Measurements from ENCODE around the gene CCDC188. TPM values are rescaled to one million over a fixed set of nuclear protein-coding genes. Genes with fewer than 3 reads are reported as not detected.

The CCDC188 gene
- total and polyA plus RNA-seq, 2 of the 13 experiments (the other 11 are each of a cell fraction or from before 2014, with no cell fraction given), result not detected

DNA sequence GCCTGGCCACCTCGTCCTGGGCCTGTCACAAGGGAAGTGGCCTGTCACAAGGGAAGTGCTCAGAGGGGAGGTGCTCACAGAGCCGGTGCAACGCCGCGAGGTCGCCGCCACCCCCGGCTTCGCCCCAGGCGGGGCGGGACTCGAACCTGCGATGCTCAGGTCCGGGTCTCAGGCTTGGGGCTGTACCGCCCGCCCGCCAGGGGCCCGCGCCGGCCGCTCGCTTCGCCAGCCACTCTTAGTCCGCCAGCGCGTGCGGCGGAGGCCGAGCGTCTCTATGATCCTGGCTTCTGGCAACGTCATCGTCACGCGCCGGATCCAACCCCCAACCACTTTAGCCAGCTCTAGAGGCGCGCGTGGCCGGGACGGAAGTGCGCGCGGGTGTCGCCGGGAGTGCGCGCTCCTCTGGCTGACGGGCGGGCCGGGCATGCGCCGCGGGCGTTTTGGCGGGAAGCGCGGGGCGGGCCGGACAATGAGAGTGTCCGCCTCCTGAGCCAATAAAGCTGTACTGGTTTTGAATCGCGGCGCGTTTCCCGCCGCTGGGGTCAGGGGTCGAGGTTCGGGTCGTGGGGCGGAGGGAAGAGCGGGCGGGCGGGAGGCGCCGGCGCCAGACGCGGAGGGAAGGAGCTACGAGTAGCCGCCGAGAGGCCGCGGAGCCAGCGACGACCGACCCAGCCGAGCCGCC lies 33.8 kb downstream of the CCDC188 start, which contains the start of gene TRMT2A (continued):
- TF ChIP-seq ZNF644 (CRISPR knock-in tag; IDR thresholded peaks at IDR 0.05; ENCODE audit: low read depth) (0 out of 2 replicates have a peak, but pooled peaks have one; percentile 8), ZKSCAN8 (CRISPR knock-in tag; IDR thresholded peaks at IDR 0.05; ENCODE audit: borderline replicate concordance) (peak; percentile 21; the same call in 1 of the 2 replicates), CHD4 (IDR thresholded peaks at IDR 0.05; ENCODE audit: borderline replicate concordance, low read length) (no peak), ZMYM4 (CRISPR knock-in tag; IDR thresholded peaks at IDR 0.05) (peak; percentile 65), ZNF75D (CRISPR knock-in tag; IDR thresholded peaks at IDR 0.05; ENCODE audit: borderline replicate concordance) (no peak), SMYD3 (CRISPR knock-in tag; IDR thresholded peaks at IDR 0.05) (peak; percentile 39; the same call in 1 of the 2 replicates), HNRNPH1 (optimal IDR thresholded peaks at IDR 0.05; ENCODE audit: low read depth, low read length) (no peak), MATR3 (CRISPR knock-in tag; IDR thresholded peaks at IDR 0.05) (no peak), ZNF451 (CRISPR knock-in tag; IDR thresholded peaks at IDR 0.05) (peak; percentile 54; the same call in 1 of the 2 replicates), ZSCAN21 (CRISPR knock-in tag; IDR thresholded peaks at IDR 0.05; ENCODE audit: borderline replicate concordance) (peak; percentile 68; the same call in 1 of the 2 replicates), RFXANK (CRISPR knock-in tag; IDR thresholded peaks at IDR 0.05) (no peak), NFAT5 (CRISPR knock-in tag; IDR thresholded peaks at IDR 0.05) (no peak), ZNF33A (CRISPR knock-in tag; IDR thresholded peaks at IDR 0.05; ENCODE audit: borderline replicate concordance) (no peak), ZNF282 (IDR thresholded peaks at IDR 0.05; ENCODE audit: partially characterized antibody) (no peak), MIER3 (CRISPR knock-in tag; IDR thresholded peaks at IDR 0.05; ENCODE audit: borderline replicate concordance) (no peak; the same call in 1 of the 2 replicates), SNAPC2 (CRISPR knock-in tag; IDR thresholded peaks at IDR 0.05) (peak; percentile 91)
- TF ChIP-seq, protein P1, sequence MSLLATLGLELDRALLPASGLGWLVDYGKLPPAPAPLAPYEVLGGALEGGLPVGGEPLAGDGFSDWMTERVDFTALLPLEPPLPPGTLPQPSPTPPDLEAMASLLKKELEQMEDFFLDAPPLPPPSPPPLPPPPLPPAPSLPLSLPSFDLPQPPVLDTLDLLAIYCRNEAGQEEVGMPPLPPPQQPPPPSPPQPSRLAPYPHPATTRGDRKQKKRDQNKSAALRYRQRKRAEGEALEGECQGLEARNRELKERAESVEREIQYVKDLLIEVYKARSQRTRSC (CRISPR knock-in tag; IDR thresholded peaks at IDR 0.05; ENCODE audit: low read depth), result no peak
- TF ChIP-seq, protein P2, sequence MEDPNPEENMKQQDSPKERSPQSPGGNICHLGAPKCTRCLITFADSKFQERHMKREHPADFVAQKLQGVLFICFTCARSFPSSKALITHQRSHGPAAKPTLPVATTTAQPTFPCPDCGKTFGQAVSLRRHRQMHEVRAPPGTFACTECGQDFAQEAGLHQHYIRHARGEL (CRISPR knock-in tag; IDR thresholded peaks at IDR 0.05), result no peak
- TF ChIP-seq, protein P3, sequence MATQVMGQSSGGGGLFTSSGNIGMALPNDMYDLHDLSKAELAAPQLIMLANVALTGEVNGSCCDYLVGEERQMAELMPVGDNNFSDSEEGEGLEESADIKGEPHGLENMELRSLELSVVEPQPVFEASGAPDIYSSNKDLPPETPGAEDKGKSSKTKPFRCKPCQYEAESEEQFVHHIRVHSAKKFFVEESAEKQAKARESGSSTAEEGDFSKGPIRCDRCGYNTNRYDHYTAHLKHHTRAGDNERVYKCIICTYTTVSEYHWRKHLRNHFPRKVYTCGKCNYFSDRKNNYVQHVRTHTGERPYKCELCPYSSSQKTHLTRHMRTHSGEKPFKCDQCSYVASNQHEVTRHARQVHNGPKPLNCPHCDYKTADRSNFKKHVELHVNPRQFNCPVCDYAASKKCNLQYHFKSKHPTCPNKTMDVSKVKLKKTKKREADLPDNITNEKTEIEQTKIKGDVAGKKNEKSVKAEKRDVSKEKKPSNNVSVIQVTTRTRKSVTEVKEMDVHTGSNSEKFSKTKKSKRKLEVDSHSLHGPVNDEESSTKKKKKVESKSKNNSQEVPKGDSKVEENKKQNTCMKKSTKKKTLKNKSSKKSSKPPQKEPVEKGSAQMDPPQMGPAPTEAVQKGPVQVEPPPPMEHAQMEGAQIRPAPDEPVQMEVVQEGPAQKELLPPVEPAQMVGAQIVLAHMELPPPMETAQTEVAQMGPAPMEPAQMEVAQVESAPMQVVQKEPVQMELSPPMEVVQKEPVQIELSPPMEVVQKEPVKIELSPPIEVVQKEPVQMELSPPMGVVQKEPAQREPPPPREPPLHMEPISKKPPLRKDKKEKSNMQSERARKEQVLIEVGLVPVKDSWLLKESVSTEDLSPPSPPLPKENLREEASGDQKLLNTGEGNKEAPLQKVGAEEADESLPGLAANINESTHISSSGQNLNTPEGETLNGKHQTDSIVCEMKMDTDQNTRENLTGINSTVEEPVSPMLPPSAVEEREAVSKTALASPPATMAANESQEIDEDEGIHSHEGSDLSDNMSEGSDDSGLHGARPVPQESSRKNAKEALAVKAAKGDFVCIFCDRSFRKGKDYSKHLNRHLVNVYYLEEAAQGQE (IDR thresholded peaks at IDR 0.05; ENCODE audit: borderline replicate concordance in 1 of 2, low read depth in 1 of 2, low read length in 2 of 2), result peak in 1 of 2 experiments; percentile 48; a peak in 1 of 4 replicates
